H1 (cell line): ENCODE measurements around the gene SELENOI. TPM values are rescaled to one million over a fixed set of nuclear protein-coding genes. Genes with fewer than 3 reads are reported as not detected.

Source experiments
- BRCA1 ChIP-seq: IDR thresholded peaks from 2 replicates; pipeline ENCODE4 v1.6.1; 2012; ENCODE audit warnings: low read depth, low read length, improper control_type of control experiment
- E2F6 ChIP-seq: IDR thresholded peaks from 2 replicates; pipeline ENCODE4 v1.6.1; 2012; ENCODE audit warnings: inconsistent platforms
- EGR1 ChIP-seq: IDR thresholded peaks from 2 replicates; pipeline ENCODE4 v1.6.1; 2011; ENCODE audit warnings: low read depth, low read length, borderline replicate concordance
- EZH2 ChIP-seq: fragments of 200-600 bp; sonication (generic); IDR thresholded peaks from 2 replicates; pipeline ENCODE4 v1.7.1; 2012; ENCODE audit warnings: low read depth, mild to moderate bottlenecking, moderate library complexity, low read length, inconsistent platforms; ENCODE audit not compliant: severe bottlenecking
- HDAC2 ChIP-seq, 2 experiments: fragments of 300-600 bp in 1 of 2; sonication (generic) in 1 of 2; IDR thresholded peaks; 2 replicates each; pipeline ENCODE4 v1.6.1; 2011 to 2012; ENCODE audit warnings: low read depth in 2 of 2, low read length in 2 of 2, mild to moderate bottlenecking in 2 of 2, moderate library complexity in 2 of 2, borderline replicate concordance in 1 of 2, inconsistent platforms in 1 of 2
- HDAC6 ChIP-seq: IDR thresholded peaks from one replicate; pipeline ENCODE4 v1.7.1; 2012; ENCODE audit warnings: low read depth, mild to moderate bottlenecking, inconsistent platforms, low read length, moderate library complexity
- JUN ChIP-seq: IDR thresholded peaks from 2 replicates; pipeline ENCODE4 v1.6.1; 2011; ENCODE audit warnings: low read depth, mild to moderate bottlenecking, improper control_type of control experiment, low read length
- JUND ChIP-seq: IDR thresholded peaks from 2 replicates; pipeline ENCODE4 v1.6.1; 2011; ENCODE audit warnings: mild to moderate bottlenecking, improper control_type of control experiment, low read length
- KDM1A ChIP-seq: fragments of 200-600, 300-600 bp; sonication (generic); IDR thresholded peaks from 2 replicates; pipeline ENCODE4 v1.7.1; 2016; ENCODE audit warnings: mild to moderate bottlenecking, low read length, borderline replicate concordance
- NANOG ChIP-seq: IDR thresholded peaks from 2 replicates; pipeline ENCODE4 v1.6.1; 2011; ENCODE audit warnings: low read length, low read depth, mild to moderate bottlenecking, inconsistent platforms; ENCODE audit not compliant: insufficient read depth, poor library complexity, severe bottlenecking
- POLR2AphosphoS5 ChIP-seq: IDR thresholded peaks from 2 replicates; pipeline ENCODE4 v1.6.1; 2011; ENCODE audit warnings: low read depth, low read length
- RAD21 ChIP-seq, 2 experiments: IDR thresholded peaks in 1 of 2; conservative IDR thresholded peaks in 1 of 2; 2 replicates each; pipeline ENCODE4 v1.6.1; 2011; ENCODE audit warnings: low read depth in 2 of 2, low read length in 2 of 2, improper control_type of control experiment in 1 of 2, inconsistent platforms in 1 of 2, mild to moderate bottlenecking in 1 of 2, moderate library complexity in 1 of 2
- RXRA ChIP-seq: IDR thresholded peaks from 2 replicates; pipeline ENCODE4 v1.6.1; 2011; ENCODE audit warnings: low read depth, mild to moderate bottlenecking, low read length, moderate library complexity; ENCODE audit not compliant: insufficient read depth
- SIN3A ChIP-seq, 2 experiments: IDR thresholded peaks in 1 of 2; conservative IDR thresholded peaks in 1 of 2; 2 replicates each; pipeline ENCODE4 v1.6.1; 2011 to 2012; ENCODE audit warnings: low read length in 2 of 2, improper control_type of control experiment in 1 of 2, low read depth in 1 of 2, mild to moderate bottlenecking in 1 of 2
- TEAD4 ChIP-seq: IDR thresholded peaks from 2 replicates; pipeline ENCODE4 v1.6.1; 2012; ENCODE audit warnings: low read depth, low read length, inconsistent platforms, mixed read lengths
- YY1 ChIP-seq: IDR thresholded peaks from 2 replicates; pipeline ENCODE4 v1.6.1; 2011; ENCODE audit warnings: low read depth, mild to moderate bottlenecking, low read length
- ZNF274 ChIP-seq: IDR thresholded peaks from 2 replicates; pipeline ENCODE4 v1.7.0; 2012; ENCODE audit warnings: low read length, borderline replicate concordance; ENCODE audit errors: extremely low read depth
- polyA plus RNA-seq, 7 experiments: library from polyadenylated mRNA; depleted of rRNA in 3 of 7; stranded (reverse) in 5 of 7; unstranded in 2 of 7; fragments of >200 nt in 5 of 7; fragments of 200-250 nt in 2 of 7; gene quantifications; 1 replicate in 5 of 7; 2 replicates in 1 of 7; 4 replicates in 1 of 7; pipeline versions ENCODE4 v1.2.1 to v1.2.3, GENCODE V29; 2011 to 2013; ENCODE audit warnings: missing spikeins in 2 of 7, mixed read lengths in 2 of 7
- total RNA-seq: library from RNA; stranded (reverse); fragmentation: NEBNext Ultra II Directional; extraction: Animal tissue kit (Norgen Biotek cat#: 25700); gene quantifications from 2 replicates; pipeline ENCODE4 v1.2.1, GENCODE V29; 2021

The SELENOI gene
- total and polyA plus RNA-seq, 2 of the 8 experiments (the other 6 are each of a cell fraction or from before 2014, with no cell fraction given), result 15.9 to 63.8 TPM

DNA sequence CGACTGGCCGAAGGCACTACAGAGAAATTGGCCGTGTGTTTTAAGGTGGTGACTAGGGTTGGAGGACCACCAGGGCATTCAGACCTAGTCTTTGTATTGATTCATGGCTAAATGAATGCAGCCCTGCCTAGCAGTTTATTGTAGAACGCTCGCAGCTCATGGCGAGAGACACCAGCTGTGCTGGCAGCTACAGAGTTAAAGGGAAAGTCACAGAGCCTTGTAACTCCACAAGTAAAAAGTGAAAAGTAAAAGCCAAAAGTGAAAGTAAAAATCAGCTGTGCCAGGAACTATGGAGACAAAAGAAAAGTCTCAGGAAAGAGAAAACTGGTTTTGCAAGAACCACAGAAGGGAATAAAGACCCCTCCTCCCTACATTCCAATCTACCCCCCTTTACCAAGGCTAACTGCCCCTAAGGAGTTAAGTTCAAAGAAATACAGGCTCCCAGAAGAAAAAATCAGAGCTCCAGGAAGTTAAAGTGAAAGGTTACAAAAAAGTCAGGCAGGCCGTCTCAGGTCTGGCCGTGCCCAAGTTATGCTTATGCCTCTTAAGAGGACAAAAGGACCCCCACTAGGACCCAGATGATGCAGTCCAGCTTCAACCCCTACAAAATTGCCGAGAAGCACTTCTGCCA, 46.4 kb upstream of the SELENOI start (continued):
- TF ChIP-seq E2F6, result no peak
- no peak for TF ChIP-seq RAD21 (IDR thresholded peaks at IDR 0.05 in 1 of 2, conservative IDR thresholded peaks at IDR 0.05 in 1 of 2; ENCODE audit: low read depth in 2 of 2, low read length in 2 of 2)
- no peak for TF ChIP-seq EGR1
- TF ChIP-seq NANOG, result no peak
- no peak for TF ChIP-seq KDM1A
- TF ChIP-seq ZNF274, result no peak
- peak; percentile 28 to 30; a peak in 2 of 4 replicates for TF ChIP-seq SIN3A (conservative IDR thresholded peaks at IDR 0.05 in 1 of 2, IDR thresholded peaks at IDR 0.05 in 1 of 2; ENCODE audit: low read depth in 1 of 2, low read length in 2 of 2)
- TF ChIP-seq JUND, result no peak
- TF ChIP-seq TEAD4, result 0 out of 2 replicates have a peak, but pooled peaks have one; percentile 40
- no peak for TF ChIP-seq HDAC6
- no peak for TF ChIP-seq EZH2
- TF ChIP-seq HDAC2 (IDR thresholded peaks at IDR 0.05; ENCODE audit: borderline replicate concordance in 1 of 2, low read depth in 2 of 2, low read length in 2 of 2), result 0 out of 4 replicates have a peak, but pooled peaks of 1 of the 2 experiments have one; percentile 51
- no peak for TF ChIP-seq BRCA1
- TF ChIP-seq YY1, result no peak
- TF ChIP-seq JUN, result no peak
- no peak for TF ChIP-seq RXRA
- no peak for TF ChIP-seq POLR2AphosphoS5
- TF ChIP-seq, all 59 proteins: peak for 11
